Measurements from ENCODE around the gene DENND1A. TPM values are rescaled to one million over a fixed set of nuclear protein-coding genes. Genes with fewer than 3 reads are reported as not detected.

Gene DENND1A
- total RNA-seq, 1 experiment from 2014 or later: 13.0 TPM

DNA sequence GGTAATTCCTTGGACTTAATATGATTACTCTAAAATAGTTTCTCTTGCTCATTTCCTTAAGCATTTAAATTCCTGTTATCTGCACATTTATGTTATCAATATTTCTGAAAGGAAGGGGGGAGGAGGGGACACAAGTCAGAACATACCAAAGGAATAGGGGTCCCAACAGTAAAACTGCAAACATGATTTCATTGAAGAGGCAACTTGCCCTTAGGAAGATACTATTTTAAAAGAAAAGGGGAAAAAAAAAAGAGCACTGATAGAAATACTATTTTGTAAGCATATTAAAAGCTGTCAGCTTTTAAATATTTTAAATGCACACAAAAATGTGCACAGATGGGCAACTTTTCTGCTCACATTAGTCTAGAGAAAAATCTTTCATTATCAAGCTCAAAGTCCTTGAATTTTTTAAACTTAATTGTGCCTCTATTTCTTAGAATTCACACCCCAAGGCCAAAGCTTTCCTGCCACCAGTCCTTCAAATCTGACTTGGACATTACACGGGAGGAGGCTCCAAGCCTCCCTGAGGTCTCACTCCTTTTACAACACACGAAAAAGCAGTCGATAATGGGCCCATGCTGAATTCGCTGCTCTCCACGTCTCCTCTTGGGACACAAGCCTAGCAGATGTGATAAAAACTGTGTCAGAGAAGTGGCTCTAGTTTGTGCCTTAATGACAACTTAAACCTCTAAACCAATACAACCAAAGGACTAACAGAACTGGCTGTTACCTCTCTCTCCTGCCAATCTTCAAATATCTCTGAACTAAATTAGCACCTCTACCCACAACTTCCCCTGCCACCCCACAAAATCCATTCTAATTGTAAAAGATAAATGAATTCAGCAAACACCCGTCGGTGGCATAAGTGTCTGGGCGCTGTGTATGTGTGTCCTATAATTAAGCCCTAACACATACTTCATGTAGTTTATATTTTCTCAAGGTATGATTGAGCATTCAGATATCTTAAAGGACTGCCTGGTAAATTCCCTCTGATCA lies 154.3 kb downstream of the DENND1A start:
- intact Hi-C loops (cut with micrococcal nuclease; ENCODE audit: unreplicated experiment): no loop called here
- Mint-ChIP-seq H3K27me3 (ENCODE audit: unreplicated experiment) (no peaks in the 10 kb centered on the region), H3K4me3 (ENCODE audit: low read depth, unreplicated experiment) (no peak overlapping the region), H3K27ac (ENCODE audit: unreplicated experiment) (no peak overlapping the region), H3K4me1 (ENCODE audit: low read depth, unreplicated experiment) (no peaks in the 10 kb centered on the region), H3K9me3 (ENCODE audit: low read depth, unreplicated experiment) (no peaks in the 10 kb centered on the region), H3K36me3 (ENCODE audit: insufficient read depth, unreplicated experiment) (no peaks in the 10 kb centered on the region)
- no peak for DNase-seq
- no TSS peak for BruUV-seq (replicated peaks)
- no peak for TF ChIP-seq CTCF (IDR thresholded peaks at IDR 0.05; ENCODE audit: unreplicated experiment)
- CTCF ChIA-PET: no interaction called here

GRCh38 chr9:123773783-123774182 lies 156.1 kb downstream of the DENND1A start:
- Mint-ChIP-seq H3K9me3 (ENCODE audit: low read depth, unreplicated experiment) (no peaks in the 10 kb centered on the region), H3K27me3 (ENCODE audit: unreplicated experiment) (no peaks in the 10 kb centered on the region), H3K27ac (ENCODE audit: unreplicated experiment) (no peak overlapping the region), H3K4me1 (ENCODE audit: low read depth, unreplicated experiment) (no peaks in the 10 kb centered on the region), H3K4me3 (ENCODE audit: low read depth, unreplicated experiment) (no peak overlapping the region), H3K36me3 (ENCODE audit: insufficient read depth, unreplicated experiment) (no peaks in the 10 kb centered on the region)
- BruUV-seq (replicated peaks): no TSS peak
- intact Hi-C loops (cut with micrococcal nuclease; ENCODE audit: unreplicated experiment): no loop called here
- CTCF ChIA-PET: no interaction called here
- no peak for DNase-seq
- TF ChIP-seq CTCF (IDR thresholded peaks at IDR 0.05; ENCODE audit: unreplicated experiment): no peak

DNA sequence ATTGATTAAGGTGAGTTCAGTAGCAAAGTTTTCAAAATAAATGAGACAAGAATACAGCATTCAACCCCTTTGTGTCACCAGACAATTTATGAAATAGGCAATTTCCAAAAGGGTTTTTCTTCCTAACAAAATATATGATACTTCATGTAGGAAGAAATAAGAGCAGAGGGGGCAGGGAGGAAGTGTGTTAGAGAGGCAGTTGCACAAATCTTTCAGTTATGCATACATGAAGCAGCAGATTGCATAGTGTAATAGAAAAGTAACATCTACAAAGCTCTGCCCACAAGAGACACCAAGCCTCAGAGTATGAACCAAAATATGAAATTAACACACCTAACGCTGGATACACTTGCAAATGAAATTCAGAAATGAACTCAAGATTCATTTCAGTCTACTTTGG lies 157.0 kb downstream of the DENND1A start:
- Mint-ChIP-seq H3K27me3 (ENCODE audit: unreplicated experiment) (no peaks in the 10 kb centered on the region), H3K36me3 (ENCODE audit: insufficient read depth, unreplicated experiment) (no peaks in the 10 kb centered on the region), H3K4me3 (ENCODE audit: low read depth, unreplicated experiment) (no peak overlapping the region), H3K9me3 (ENCODE audit: low read depth, unreplicated experiment) (no peaks in the 10 kb centered on the region), H3K27ac (ENCODE audit: unreplicated experiment) (no peak overlapping the region), H3K4me1 (ENCODE audit: low read depth, unreplicated experiment) (no peaks in the 10 kb centered on the region)
- no peak for DNase-seq
- intact Hi-C loops (cut with micrococcal nuclease; ENCODE audit: unreplicated experiment): no loop called here
- CTCF ChIA-PET: no interaction called here
- BruUV-seq (replicated peaks): no TSS peak
- no peak for TF ChIP-seq CTCF (IDR thresholded peaks at IDR 0.05; ENCODE audit: unreplicated experiment)

DNA sequence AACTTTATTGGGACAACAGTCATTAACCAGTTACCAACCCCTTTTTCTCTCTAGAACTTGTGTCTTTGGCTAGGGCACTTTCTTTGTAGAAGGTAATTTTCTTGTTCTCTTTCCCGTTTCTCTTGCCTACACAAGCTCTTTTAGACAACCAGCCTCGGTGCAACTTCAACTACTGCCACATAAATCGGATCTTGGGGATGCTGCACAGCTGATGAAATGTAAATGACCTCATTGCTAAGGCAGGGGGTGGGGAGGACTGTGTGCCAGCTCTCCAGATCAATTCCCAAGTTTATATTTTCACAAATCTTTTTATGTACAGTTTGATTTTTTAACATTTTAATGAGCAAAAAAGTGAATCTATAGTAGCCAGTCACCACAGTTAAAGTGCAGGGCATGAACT lies 157.6 kb downstream of the DENND1A start:
- TF ChIP-seq CTCF (IDR thresholded peaks at IDR 0.05; ENCODE audit: unreplicated experiment): no peak
- no peak for DNase-seq
- no peaks in the 10 kb centered on the region for H3K27me3 Mint-ChIP-seq (ENCODE audit: unreplicated experiment)
- intact Hi-C loops (cut with micrococcal nuclease; ENCODE audit: unreplicated experiment): no loop called here
- no peaks in the 10 kb centered on the region for H3K36me3 Mint-ChIP-seq (ENCODE audit: insufficient read depth, unreplicated experiment)
- CTCF ChIA-PET: no interaction called here
- no peaks in the 10 kb centered on the region for H3K9me3 Mint-ChIP-seq (ENCODE audit: low read depth, unreplicated experiment)
- H3K27ac Mint-ChIP-seq (ENCODE audit: unreplicated experiment): no peak overlapping the region
- no peak overlapping the region for H3K4me3 Mint-ChIP-seq (ENCODE audit: low read depth, unreplicated experiment)
- BruUV-seq (replicated peaks): no TSS peak
- H3K4me1 Mint-ChIP-seq (ENCODE audit: low read depth, unreplicated experiment): no peaks in the 10 kb centered on the region

Measured in Calu3 (cell line).